A549 (cell line): ENCODE data around the gene FXYD7. TPM values are rescaled to one million over a fixed set of nuclear protein-coding genes. Genes with fewer than 3 reads are reported as not detected.
A peak's percentile ranks its signal among the peaks of the same experiment; 100 is the strongest.

Source experiments
- ATAC-seq, 2 experiments: fragments of 200-7000 bp in 1 of 2; fragments of >200 bp in 1 of 2; cut with Nextera tagmentation in 1 of 2; cut with Tn5 transposase in 1 of 2; 3 replicates each; pipeline versions ENCODE4 v1.8.0 to v1.9.1; 2018 to 2020; ENCODE audit warnings: mild to moderate bottlenecking in 1 of 2, moderate library complexity in 1 of 2
- CTCF ChIA-PET: fragments of 300-600 bp; sonication (Branson Sonifier 250); formaldehyde crosslinking; extraction: SDS; loops from one replicate; lab custom pipeline; 2021; ENCODE audit warnings: antibody characterized with exemption, inconsistent platforms; lab: Yijun Ruan, JAX
- POLR2A ChIA-PET: fragments of 350-600 bp; formaldehyde crosslinking; extraction: SDS; loops from one replicate; lab custom pipeline; 2021; ENCODE audit warnings: antibody characterized with exemption, inconsistent platforms; lab: Yijun Ruan, JAX
- DNase-seq, 2 experiments: peaks; one replicate each; pipeline versions ENCODE4 v3.0.0 to v3.0.0-alpha.2; 2011 to 2016; ENCODE audit warnings: low read depth in 1 of 2, low spot score in 1 of 2
- FAIRE-seq: peaks from 2 replicates; lab custom pipeline; 2011; peaks lifted over from hg19 to GRCh38; lab: Jason Lieb, UNC
- H3K27ac ChIP-seq, 2 experiments: fragments of >200 bp; sonication (Bioruptor Twin); formaldehyde crosslinking; 3 replicates each; pipeline ENCODE4 v1.5.1; 2016 to 2017
- H3K4me1 ChIP-seq: fragments of >200 bp; sonication (Bioruptor Twin); formaldehyde crosslinking; 3 replicates; pipeline ENCODE4 v1.6.1; 2016
- H3K4me2 ChIP-seq: fragments of >200 bp; sonication (Bioruptor Twin); formaldehyde crosslinking; 3 replicates; pipeline ENCODE4 v1.6.1; 2016
- H3K4me3 ChIP-seq: fragments of >200 bp; sonication (Bioruptor Twin); formaldehyde crosslinking; 3 replicates; pipeline ENCODE4 v1.5.1; 2016
- H3K9me3 ChIP-seq: fragments of >200 bp; sonication (Bioruptor Twin); formaldehyde crosslinking; 3 replicates; pipeline ENCODE4 v1.6.1; 2016
- CHD4 ChIP-seq: fragments of 200-600 bp; sonication (generic); IDR thresholded peaks from 2 replicates; pipeline ENCODE4 v1.6.1; 2016; ENCODE audit warnings: antibody characterized with exemption, mild to moderate bottlenecking, borderline replicate concordance
- CTCF ChIP-seq: fragments of >200 bp; sonication (Bioruptor Twin); formaldehyde crosslinking; IDR thresholded peaks from 3 replicates; pipeline ENCODE4 v1.5.1; 2016
- E2F6 ChIP-seq: IDR thresholded peaks from 2 replicates; pipeline ENCODE4 v1.6.1; 2012; ENCODE audit warnings: low read depth, borderline replicate concordance
- EHMT2 ChIP-seq: fragments of 200-600 bp; sonication (generic); IDR thresholded peaks from 2 replicates; pipeline ENCODE4 v1.6.1; 2016; ENCODE audit warnings: antibody characterized with exemption, low read depth, mild to moderate bottlenecking, moderate library complexity
- HES2 ChIP-seq: fragments of >200 bp; sonication (Bioruptor Twin); formaldehyde crosslinking; IDR thresholded peaks from 2 replicates; pipeline ENCODE4 v1.6.1; 2016
- JUNB ChIP-seq: fragments of >200 bp; sonication (Bioruptor Twin); formaldehyde crosslinking; IDR thresholded peaks from 2 replicates; pipeline ENCODE4 v1.6.1; 2016
- MAX ChIP-seq: IDR thresholded peaks from 2 replicates; pipeline ENCODE4 v1.6.1; 2012
- POLR2A ChIP-seq: IDR thresholded peaks from 2 replicates; pipeline ENCODE4 v1.6.1; 2012; ENCODE audit warnings: mild to moderate bottlenecking, low read length
- POLR2AphosphoS2 ChIP-seq: conservative IDR thresholded peaks from 2 replicates; pipeline ENCODE4 v1.6.1; 2012; ENCODE audit warnings: low read length, improper control_type of control experiment, inconsistent platforms
- RAD21 ChIP-seq, 2 experiments: fragments of >200 bp in 1 of 2; sonication (Bioruptor Twin) in 1 of 2; formaldehyde crosslinking in 1 of 2; IDR thresholded peaks in 1 of 2; conservative IDR thresholded peaks in 1 of 2; 2 replicates in 1 of 2; 3 replicates in 1 of 2; pipeline ENCODE4 v1.6.1; 2012 to 2018; ENCODE audit warnings: inconsistent platforms in 1 of 2
- RFX5 ChIP-seq: fragments of 450-650 bp; IDR thresholded peaks from 2 replicates; pipeline ENCODE4 v1.7.1; 2014; ENCODE audit warnings: antibody characterized with exemption, mild to moderate bottlenecking, moderate library complexity
- SMC3 ChIP-seq: fragments of >200 bp; sonication (Bioruptor Twin); formaldehyde crosslinking; IDR thresholded peaks from 3 replicates; pipeline ENCODE4 v1.6.1; 2018; ENCODE audit warnings: inconsistent platforms
- TFCP2L1 ChIP-seq: fragments of 250-450 bp; sonication (Bioruptor Pico); IDR thresholded peaks from 2 replicates; pipeline ENCODE4 v1.5.0; 2021; ENCODE audit warnings: mild to moderate bottlenecking
- USF2 ChIP-seq: fragments of 450-650 bp; IDR thresholded peaks from 2 replicates; pipeline ENCODE4 v1.6.1; 2014; ENCODE audit warnings: antibody characterized with exemption
- ZFP36 ChIP-seq: fragments of 450-650 bp; IDR thresholded peaks from 2 replicates; pipeline ENCODE4 v1.6.1; 2014; ENCODE audit warnings: borderline replicate concordance; ENCODE audit not compliant: partially characterized antibody
- ZNF302 ChIP-seq: fragments of 250-450 bp; sonication (Bioruptor Pico); IDR thresholded peaks from 2 replicates; pipeline ENCODE4 v1.9.0; 2021; ENCODE audit warnings: inconsistent platforms, mild to moderate bottlenecking, moderate library complexity
- WGBS: methylation state at CpG from one replicate; pipeline ENCODE4 v1.1.6; 2017; ENCODE audit errors: missing lambda C conversion rate; 5-methylcytosine and 5-hydroxymethylcytosine counted together
- polyA plus RNA-seq, 4 experiments: library from polyadenylated mRNA; depleted of rRNA in 3 of 4; stranded (reverse); fragments of >200 nt; fragmentation: RNase III in 1 of 4; extraction: RNeasy Plus Mini Kit Qiagen cat#74134 plus additional on column Dnase treatment in 1 of 4; gene quantifications; 2 replicates in 3 of 4; 3 replicates in 1 of 4; pipeline ENCODE4 v1.2.3, GENCODE V29; 2011 to 2017

The FXYD7 gene
- polyA plus RNA-seq, 2 of the 4 experiments (the other 2 are of a cell fraction) = not detected

GRCh38 chr19:35140962-35141836 is 1.9 kb upstream of the FXYD7 start:
- peak overlapping the region; percentile 34 for H3K4me3 ChIP-seq
- H3K4me2 ChIP-seq = peak overlapping the region; percentile 83
- FAIRE-seq (peak; percentile 76), DNase-seq (peak; percentile 95 to 100), ATAC-seq (peak; percentile 59 to 86)
- WGBS = 7% methylated on average over 25 of the region's 48 CpGs
- peaks cover 52% of the 10 kb centered on the region for H3K4me1 ChIP-seq
- POLR2A ChIA-PET = interaction anchor here (0.6 to 1.2 kb wide), 7 partner anchors 14 to 147 kb away, joined by 3 to 9 read pairs (median 5); partner anchors contain the start of gene FXYD5
- H3K9me3 ChIP-seq = no peaks in the 10 kb centered on the region
- TF ChIP-seq JUNB (no peak), MAX (peak; percentile 59), SMC3 (peak; percentile 78), CHD4 (peak; percentile 70; the same call in 1 of the 2 replicates), TFCP2L1 (CRISPR knock-in tag) (0 out of 2 replicates have a peak, but pooled peaks have one; percentile 32), EHMT2 (no peak), CTCF (peak; percentile 66), ZFP36 (no peak), HES2 (no peak), RFX5 (no peak), RAD21 (conservative IDR thresholded peaks at IDR 0.05 in 1 of 2, IDR thresholded peaks at IDR 0.05 in 1 of 2) (peak; percentile 65 to 82), E2F6 (peak; percentile 64; the same call in 1 of the 2 replicates)
- peak overlapping the region in 1 of 2 experiments; percentile 52; a peak in 2 of 6 replicates for H3K27ac ChIP-seq
- CTCF ChIA-PET = interaction anchor here (0.7 to 11.0 kb wide), 51 partner anchors 9 to 503 kb away, joined by 3 to 163 read pairs (median 5); partner anchors contain the start of genes FXYD3, FXYD5, USF2 and ZNF30

GRCh38 chr19:35141837-35142605 is 1.0 kb upstream of the FXYD7 start:
- peak overlapping the region; percentile 36 for H3K4me3 ChIP-seq
- no peaks in the 10 kb centered on the region for H3K9me3 ChIP-seq
- DNase-seq (no peak), ATAC-seq (0 out of 6 replicates have a peak, but pooled peaks of 1 of the 2 experiments have one; percentile 2), FAIRE-seq (peak; percentile 56)
- WGBS = 51% methylated on average over 21 of the region's 21 CpGs
- H3K4me1 ChIP-seq = peaks cover 47% of the 10 kb centered on the region
- peak overlapping the region; percentile 83 for H3K4me2 ChIP-seq
- POLR2A ChIA-PET = interaction anchor here (0.6 to 1.2 kb wide), 4 partner anchors 17 to 136 kb away, joined by 3 to 9 read pairs (median 6); no protein-coding TSS in a partner anchor
- peak overlapping the region in 1 of 2 experiments; percentile 59; a peak in 3 of 6 replicates for H3K27ac ChIP-seq
- no peak for TF ChIP-seq POLR2A
- TF ChIP-seq ZNF302 = no peak
- TF ChIP-seq USF2 = 0 out of 2 replicates have a peak, but pooled peaks have one; percentile 8
- 0 out of 2 replicates have a peak, but pooled peaks have one; percentile 22 for TF ChIP-seq CHD4
- TF ChIP-seq POLR2AphosphoS2 = no peak
- 0 out of 2 replicates have a peak, but pooled peaks have one; percentile 14 for TF ChIP-seq MAX
- CTCF ChIA-PET = interaction anchor here (0.6 to 11.0 kb wide), 61 partner anchors 8 to 551 kb away, joined by 3 to 163 read pairs (median 4); partner anchors contain the start of genes FXYD3, FXYD5, USF2 and ZNF30
